HG02763 (cell line): ENCODE data around the gene RAB13.

Source experiments
- ATAC-seq: cut with Tn5 transposase; IDR thresholded peaks from one replicate; pipeline ENCODE4 v1.9.1; 2021; ENCODE audit warnings: mild to moderate bottlenecking, moderate library complexity; ENCODE audit not compliant: unreplicated experiment

The RAB13 gene

GRCh38 chr1:153957744-153958110 is 28.4 kb downstream of the RAB13 start:
- ATAC-seq, result peak; percentile 13

DNA sequence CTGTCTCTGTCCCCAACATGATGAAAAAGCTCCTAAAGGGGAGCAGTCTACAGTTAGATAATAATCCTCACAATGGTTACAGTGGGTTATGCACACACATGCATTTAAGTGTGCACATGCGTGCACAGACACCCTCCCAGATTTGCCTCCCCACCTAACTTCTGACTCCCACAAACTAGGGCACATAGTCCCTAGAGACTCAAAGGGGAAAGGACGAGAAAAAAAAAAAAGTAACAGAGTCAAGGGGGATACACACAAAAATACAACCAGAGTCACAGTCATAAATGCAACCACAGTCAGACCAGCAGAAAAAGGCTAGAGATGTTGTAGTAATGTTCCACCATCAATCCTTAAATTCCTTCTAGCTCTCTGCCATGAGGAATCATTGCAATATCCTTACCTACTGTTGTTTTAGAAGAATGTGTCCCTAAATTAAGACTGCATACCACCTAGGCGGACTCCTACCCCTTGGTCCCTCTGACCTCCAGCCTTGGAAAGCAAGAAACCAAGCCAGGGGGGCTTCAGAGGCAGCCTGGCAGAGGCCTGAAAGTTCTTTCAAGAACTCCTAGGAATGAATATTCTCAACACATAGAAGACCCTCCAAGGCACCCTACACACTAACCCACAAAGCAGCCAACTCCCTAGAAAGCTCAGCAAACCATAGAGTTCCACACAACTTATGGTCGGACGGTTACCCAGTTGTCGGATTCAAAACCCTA is 29.0 kb downstream of the RAB13 start:
- ATAC-seq, result no peak

- ATAC-seq, result no peak
Measured at GRCh38 chr1:153954826-153955225, 31.3 kb downstream of the RAB13 start.

DNA sequence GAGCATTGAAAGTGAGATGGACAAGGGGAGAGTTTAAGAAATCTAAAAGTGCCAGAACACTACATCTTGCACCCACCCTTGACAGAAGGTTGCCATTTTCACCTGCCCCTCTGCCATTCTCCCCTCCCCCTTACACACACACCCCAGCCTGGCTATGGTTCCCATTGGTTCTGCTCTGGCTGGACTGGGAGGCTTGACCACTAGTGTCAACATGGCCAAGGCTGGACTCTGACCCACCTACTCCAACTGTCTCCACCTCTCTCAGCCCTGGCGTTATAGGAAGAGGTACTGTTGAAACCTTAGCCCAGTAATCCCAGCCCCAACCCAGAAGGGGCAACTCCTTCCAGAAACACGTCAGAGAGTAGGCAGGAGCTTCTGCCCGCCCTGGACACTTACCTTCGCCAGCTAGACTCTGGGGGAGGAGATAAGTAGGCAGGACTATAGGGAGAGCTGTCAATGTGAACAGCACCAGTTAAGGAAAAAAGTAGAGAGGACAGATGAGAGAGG is 32.2 kb downstream of the RAB13 start:
- ATAC-seq, result no peak

GRCh38 chr1:153951801-153952200 is 34.3 kb downstream of the RAB13 start:
- no peak for ATAC-seq

DNA sequence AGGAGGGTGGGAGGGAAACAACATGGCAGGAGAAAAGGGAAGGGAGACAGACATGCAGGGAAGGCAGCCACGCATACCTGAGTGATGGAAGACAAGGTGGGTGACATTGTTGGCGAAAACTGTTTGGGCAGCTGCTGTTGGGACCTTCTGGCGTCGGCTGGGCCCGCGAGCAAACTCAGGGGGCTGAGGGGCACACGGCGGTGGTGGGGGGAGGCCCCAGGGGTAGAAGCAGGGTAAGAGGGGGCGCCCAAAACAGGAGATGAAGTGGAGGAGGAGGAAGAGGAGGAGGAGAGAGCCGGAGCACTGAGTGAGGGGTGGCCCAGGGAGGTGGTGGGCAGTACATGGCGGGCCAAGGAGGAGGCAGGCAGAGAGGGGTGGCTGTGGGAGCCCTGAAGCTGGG is 35.0 kb downstream of the RAB13 start:
- no peak for ATAC-seq

GRCh38 chr1:153946622-153947241 is 39.4 kb downstream of the RAB13 start, which contains the start of gene DENND4B:
Gene DENND4B (minus strand): TSS chr1:153946718. CDS start chr1:153944374, 2,344 bp downstream.
- ATAC-seq, result peak; percentile 63

- peak; percentile 73 for ATAC-seq
Measured at GRCh38 chr1:153945795-153946621, 40.1 kb downstream of the RAB13 start.

GRCh38 chr1:153945131-153945794 is 40.9 kb downstream of the RAB13 start:
- ATAC-seq, result no peak

GRCh38 chr1:153944827-153945117 is 41.4 kb downstream of the RAB13 start:
- ATAC-seq, result no peak

DNA sequence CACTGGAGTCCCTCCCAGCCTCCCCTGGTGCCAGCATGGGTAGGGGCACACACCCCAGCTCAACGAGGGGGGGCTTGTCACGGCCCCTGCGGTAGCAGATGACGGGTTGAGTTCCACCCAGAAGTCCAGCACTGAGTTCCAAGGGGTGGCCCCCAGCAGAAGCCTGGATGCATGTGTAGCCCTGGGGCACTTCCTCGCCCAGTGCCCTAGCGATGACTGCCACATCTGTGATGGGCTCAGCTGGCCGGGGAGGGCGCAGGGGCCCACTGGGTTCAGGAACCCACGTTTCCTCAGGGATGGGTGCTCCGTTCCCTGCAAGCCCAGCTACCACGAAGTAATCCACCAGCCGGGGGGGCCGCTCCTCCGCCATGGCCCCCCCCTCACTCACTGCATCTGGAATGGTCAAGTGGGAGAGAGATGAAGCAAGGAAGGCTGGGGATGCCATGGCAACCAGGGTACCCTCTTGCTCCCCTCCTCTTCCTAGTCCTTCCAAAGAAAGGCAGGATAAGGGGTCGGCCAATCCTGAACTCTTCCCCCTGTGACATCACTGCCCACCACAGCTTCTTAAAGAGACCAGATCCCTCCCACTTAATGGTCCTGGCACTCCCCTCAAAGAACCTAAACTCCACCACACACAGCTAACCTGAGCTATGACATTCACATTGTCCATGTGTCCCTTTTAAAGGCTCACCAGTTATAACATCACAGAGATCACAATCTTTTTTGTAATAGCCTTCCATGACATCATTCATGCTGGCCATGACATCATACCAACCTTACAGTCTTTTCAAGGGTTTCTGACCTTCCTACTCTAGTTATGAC is 41.9 kb downstream of the RAB13 start:
- no peak for ATAC-seq

- no peak for ATAC-seq
Measured at GRCh38 chr1:153942766-153943549, 43.2 kb downstream of the RAB13 start.

DNA sequence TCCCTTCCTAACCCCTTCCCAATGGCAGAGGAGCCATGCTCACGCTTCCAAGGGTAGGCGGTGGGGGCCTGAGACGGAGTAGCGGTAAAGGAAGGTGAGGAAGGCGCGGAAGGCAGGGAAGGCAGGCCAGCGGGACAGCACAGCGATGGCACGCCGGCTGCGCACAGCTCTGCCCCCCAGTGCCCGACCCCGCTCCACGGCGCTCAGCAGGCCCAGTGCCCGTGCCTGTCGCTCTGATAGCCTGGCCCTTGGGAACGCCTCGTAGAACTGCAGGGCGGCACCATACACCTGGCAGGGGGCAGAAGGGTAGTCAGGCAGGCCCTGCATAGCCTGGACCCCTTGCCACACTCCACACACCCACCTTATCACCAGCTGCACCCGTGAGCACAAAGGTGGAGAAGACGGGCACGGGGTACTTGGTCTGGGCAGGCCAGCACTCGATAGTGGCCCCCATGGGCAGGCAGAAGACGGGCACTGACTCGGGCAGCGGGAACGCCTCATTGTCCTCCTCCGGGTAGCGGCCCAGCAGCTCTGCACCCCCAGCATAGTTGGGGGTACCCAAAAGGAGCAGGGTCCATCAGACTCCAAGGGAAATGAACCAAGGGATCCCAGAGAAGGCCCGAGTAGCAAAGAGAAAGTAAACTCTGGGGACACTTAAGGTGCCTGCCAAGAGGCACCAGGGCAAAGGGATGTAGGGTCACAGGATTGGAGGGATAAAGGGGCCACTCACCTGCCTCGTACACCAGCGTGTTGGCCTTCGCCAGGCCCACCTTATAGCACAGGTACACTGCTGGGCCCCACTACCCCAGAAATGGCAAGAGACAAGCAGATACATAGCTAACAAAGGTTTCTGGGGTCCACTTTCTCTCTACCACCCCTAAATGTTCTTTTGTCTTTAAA is 44.1 kb downstream of the RAB13 start:
- no peak for ATAC-seq

- no peak for ATAC-seq
Measured at GRCh38 chr1:153940756-153941155, 45.4 kb downstream of the RAB13 start.

DNA sequence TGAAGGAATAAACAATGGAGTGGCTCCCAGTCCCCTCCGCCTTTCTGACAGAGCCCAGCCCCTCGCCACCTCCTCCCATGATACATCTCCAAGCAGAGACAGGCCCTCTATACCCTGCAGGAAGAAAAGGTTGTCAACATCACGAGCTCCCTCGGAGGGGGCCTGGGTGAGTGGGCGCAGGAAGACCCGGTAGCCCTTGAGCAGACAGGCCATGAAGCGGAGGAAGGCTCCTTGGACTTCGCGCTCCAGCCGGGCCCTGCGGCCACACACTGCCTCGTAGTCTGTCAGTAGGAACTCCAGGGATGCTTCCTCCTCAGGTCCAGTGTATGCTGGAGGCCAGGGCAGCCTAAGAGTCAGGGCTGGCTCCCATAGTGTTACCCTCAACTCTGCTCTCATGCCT is 46.7 kb downstream of the RAB13 start:
- no peak for ATAC-seq

GRCh38 chr1:153938996-153939395 is 47.1 kb downstream of the RAB13 start:
- no peak for ATAC-seq

GRCh38 chr1:153937331-153937730 is 48.8 kb downstream of the RAB13 start:
- ATAC-seq, result no peak

DNA sequence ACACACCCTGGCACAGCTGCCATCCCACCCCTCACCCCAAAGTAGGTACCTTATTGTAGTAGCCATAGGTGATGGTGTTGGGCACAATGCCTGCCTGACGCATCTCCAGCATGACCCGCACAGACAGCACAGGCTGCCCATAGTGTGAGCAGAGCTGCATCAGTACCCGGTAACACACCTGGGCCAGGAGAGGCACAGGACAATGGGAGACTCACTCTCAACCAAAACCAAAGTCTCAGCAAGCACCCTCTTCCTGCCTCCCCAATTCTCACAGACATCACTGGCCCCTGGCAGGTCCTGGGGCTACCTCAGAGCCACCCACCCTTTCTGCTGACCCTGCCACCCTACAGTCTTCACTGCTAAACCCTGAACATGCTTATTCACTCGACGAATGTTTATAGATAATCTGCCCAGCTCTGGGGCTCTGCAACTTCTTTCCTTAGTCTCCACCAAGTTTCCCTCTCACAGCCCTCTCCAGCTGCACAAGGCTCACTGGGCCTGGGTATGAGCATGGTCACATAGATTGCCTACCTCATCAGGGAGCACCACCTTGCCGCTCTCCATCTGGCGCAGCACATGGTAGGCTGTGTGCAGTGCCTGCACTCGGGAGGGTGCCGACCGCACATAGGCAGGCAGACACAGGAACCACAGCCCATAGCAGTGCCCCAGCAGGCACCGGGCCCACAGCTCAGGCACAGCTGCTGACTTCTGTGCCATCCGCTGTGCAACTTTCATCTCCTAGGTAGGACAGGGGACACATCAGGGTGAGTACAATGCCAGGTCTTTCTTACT is 49.9 kb downstream of the RAB13 start:
- no peak for ATAC-seq
